ENCODE data around the gene TLCD3B. TPM values are rescaled to one million over a fixed set of nuclear protein-coding genes. Genes with fewer than 3 reads are reported as not detected.

Gene TLCD3B
- total and polyA plus RNA-seq, 9 of the 15 experiments (the other 6 are each of a cell fraction or from before 2014, with no cell fraction given) = 0.10 to 0.52 (median 0.23) TPM; not detected in 4

DNA sequence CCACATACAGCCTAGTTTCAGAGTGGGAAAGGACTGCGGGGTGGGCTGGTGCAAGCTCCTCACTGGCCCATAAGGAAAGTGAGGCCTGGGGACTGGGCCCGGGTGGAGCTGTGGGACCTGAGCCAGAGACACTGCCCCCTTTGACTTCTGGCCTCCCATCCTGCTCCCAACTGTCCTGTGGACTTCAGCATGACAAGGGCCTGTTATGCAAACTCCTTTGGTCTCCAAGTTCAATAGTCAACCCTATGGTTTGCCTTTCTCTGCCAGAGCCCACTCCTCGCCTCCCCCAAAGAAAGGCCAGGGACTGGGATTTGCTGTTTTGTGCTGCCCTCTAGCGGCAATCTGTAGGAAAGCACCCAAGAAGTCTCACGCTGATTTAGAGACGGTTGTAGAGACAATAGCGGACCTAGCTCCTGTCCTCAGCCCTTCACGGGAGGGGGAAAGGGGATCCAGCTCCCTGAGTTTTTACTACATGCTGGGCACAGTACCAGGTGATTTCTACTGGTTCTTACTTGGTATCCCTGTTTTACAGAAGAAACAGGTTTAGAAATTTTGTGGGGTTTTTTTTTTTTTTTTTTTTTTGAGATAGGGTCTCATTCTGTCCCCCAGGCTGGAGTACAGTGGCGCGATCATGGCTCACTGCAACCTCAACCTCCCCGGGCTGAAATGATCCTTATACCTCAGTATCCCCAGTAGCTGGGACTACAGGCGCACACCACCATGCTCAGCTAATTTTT, 1.2 kb upstream of the TLCD3B start (continued):
- TF ChIP-seq CHCHD3 (CRISPR knock-in tag; IDR thresholded peaks at IDR 0.05) (no peak), ZNF75A (CRISPR knock-in tag; IDR thresholded peaks at IDR 0.05) (no peak), CC2D1A (IDR thresholded peaks at IDR 0.05) (0 out of 2 replicates have a peak, but pooled peaks have one; percentile 47), RBM34 (IDR thresholded peaks at IDR 0.05; ENCODE audit: borderline replicate concordance, insufficient read depth, low read length) (no peak), CBFA2T2 (conservative IDR thresholded peaks at IDR 0.05) (no peak), MYC (IDR thresholded peaks at IDR 0.05; ENCODE audit: low read depth, low read length) (0 out of 2 replicates have a peak, but pooled peaks have one; percentile 16), MYC (CRISPR knock-in tag; IDR thresholded peaks at IDR 0.05; ENCODE audit: borderline replicate concordance, low read depth) (no peak), MYNN (IDR thresholded peaks at IDR 0.05) (no peak), MYNN (CRISPR knock-in tag; IDR thresholded peaks at IDR 0.05) (no peak), STAG1 (CRISPR knock-in tag; IDR thresholded peaks at IDR 0.05; ENCODE audit: borderline replicate concordance) (peak; percentile 88; the same call in 1 of the 2 replicates)
- TF ChIP-seq, protein P1, sequence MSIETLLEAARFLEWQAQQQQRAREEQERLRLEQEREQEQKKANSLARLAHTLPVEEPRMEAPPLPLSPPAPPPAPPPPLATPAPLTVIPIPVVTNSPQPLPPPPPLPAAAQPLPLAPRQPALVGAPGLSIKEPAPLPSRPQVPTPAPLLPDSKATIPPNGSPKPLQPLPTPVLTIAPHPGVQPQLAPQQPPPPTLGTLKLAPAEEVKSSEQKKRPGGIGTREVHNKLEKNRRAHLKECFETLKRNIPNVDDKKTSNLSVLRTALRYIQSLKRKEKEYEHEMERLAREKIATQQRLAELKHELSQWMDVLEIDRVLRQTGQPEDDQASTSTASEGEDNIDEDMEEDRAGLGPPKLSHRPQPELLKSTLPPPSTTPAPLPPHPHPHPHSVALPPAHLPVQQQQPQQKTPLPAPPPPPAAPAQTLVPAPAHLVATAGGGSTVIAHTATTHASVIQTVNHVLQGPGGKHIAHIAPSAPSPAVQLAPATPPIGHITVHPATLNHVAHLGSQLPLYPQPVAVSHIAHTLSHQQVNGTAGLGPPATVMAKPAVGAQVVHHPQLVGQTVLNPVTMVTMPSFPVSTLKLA (conservative IDR thresholded peaks at IDR 0.05) = no peak
- TF ChIP-seq, protein P2, sequence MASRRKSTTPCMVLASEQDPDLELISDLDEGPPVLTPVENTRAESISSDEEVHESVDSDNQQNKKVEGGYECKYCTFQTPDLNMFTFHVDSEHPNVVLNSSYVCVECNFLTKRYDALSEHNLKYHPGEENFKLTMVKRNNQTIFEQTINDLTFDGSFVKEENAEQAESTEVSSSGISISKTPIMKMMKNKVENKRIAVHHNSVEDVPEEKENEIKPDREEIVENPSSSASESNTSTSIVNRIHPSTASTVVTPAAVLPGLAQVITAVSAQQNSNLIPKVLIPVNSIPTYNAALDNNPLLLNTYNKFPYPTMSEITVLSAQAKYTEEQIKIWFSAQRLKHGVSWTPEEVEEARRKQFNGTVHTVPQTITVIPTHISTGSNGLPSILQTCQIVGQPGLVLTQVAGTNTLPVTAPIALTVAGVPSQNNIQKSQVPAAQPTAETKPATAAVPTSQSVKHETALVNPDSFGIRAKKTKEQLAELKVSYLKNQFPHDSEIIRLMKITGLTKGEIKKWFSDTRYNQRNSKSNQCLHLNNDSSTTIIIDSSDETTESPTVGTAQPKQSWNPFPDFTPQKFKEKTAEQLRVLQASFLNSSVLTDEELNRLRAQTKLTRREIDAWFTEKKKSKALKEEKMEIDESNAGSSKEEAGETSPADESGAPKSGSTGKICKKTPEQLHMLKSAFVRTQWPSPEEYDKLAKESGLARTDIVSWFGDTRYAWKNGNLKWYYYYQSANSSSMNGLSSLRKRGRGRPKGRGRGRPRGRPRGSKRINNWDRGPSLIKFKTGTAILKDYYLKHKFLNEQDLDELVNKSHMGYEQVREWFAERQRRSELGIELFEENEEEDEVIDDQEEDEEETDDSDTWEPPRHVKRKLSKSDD (conservative IDR thresholded peaks at IDR 0.05; ENCODE audit: low read length) = 0 out of 2 replicates have a peak, but pooled peaks have one; percentile 65
- TF ChIP-seq, protein P3, sequence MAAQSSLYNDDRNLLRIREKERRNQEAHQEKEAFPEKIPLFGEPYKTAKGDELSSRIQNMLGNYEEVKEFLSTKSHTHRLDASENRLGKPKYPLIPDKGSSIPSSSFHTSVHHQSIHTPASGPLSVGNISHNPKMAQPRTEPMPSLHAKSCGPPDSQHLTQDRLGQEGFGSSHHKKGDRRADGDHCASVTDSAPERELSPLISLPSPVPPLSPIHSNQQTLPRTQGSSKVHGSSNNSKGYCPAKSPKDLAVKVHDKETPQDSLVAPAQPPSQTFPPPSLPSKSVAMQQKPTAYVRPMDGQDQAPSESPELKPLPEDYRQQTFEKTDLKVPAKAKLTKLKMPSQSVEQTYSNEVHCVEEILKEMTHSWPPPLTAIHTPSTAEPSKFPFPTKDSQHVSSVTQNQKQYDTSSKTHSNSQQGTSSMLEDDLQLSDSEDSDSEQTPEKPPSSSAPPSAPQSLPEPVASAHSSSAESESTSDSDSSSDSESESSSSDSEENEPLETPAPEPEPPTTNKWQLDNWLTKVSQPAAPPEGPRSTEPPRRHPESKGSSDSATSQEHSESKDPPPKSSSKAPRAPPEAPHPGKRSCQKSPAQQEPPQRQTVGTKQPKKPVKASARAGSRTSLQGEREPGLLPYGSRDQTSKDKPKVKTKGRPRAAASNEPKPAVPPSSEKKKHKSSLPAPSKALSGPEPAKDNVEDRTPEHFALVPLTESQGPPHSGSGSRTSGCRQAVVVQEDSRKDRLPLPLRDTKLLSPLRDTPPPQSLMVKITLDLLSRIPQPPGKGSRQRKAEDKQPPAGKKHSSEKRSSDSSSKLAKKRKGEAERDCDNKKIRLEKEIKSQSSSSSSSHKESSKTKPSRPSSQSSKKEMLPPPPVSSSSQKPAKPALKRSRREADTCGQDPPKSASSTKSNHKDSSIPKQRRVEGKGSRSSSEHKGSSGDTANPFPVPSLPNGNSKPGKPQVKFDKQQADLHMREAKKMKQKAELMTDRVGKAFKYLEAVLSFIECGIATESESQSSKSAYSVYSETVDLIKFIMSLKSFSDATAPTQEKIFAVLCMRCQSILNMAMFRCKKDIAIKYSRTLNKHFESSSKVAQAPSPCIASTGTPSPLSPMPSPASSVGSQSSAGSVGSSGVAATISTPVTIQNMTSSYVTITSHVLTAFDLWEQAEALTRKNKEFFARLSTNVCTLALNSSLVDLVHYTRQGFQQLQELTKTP (IDR thresholded peaks at IDR 0.05; ENCODE audit: low read depth in 1 of 2, partially characterized antibody in 2 of 2) = no peak
- TF ChIP-seq, protein P4, sequence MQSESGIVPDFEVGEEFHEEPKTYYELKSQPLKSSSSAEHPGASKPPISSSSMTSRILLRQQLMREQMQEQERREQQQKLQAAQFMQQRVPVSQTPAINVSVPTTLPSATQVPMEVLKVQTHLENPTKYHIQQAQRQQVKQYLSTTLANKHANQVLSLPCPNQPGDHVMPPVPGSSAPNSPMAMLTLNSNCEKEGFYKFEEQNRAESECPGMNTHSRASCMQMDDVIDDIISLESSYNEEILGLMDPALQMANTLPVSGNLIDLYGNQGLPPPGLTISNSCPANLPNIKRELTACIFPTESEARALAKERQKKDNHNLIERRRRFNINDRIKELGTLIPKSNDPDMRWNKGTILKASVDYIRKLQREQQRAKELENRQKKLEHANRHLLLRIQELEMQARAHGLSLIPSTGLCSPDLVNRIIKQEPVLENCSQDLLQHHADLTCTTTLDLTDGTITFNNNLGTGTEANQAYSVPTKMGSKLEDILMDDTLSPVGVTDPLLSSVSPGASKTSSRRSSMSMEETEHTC (IDR thresholded peaks at IDR 0.05) = no peak

Data from K562 (cell line).